Keratinocyte (primary cell): ENCODE data around the gene DGKE. TPM values are rescaled to one million over a fixed set of nuclear protein-coding genes. Genes with fewer than 3 reads are reported as not detected.

Experiments
- DNase-seq: peaks from one replicate; pipeline ENCODE4 v3.0.0-alpha.2; 2011; ENCODE audit warnings: low read depth, missing footprints, low spot score
- FAIRE-seq: peaks from 2 replicates; lab custom pipeline; 2011; peaks lifted over from hg19 to GRCh38; lab: Jason Lieb, UNC
- H2AFZ ChIP-seq: 2 replicates; pipeline ENCODE4 v1.6.0; 2012; ENCODE audit warnings: low read length, control low read depth, inconsistent platforms; ENCODE audit not compliant: control insufficient read depth
- H3K27ac ChIP-seq: 2 replicates; pipeline ENCODE4 v1.5.1; 2011; ENCODE audit warnings: low read length; ENCODE audit not compliant: control insufficient read depth, insufficient read depth
- H3K27me3 ChIP-seq: 3 replicates; pipeline ENCODE4 v1.6.0; 2011; ENCODE audit warnings: low read length; ENCODE audit not compliant: control insufficient read depth, insufficient read depth; ENCODE audit errors: extremely low read depth
- H3K36me3 ChIP-seq, 2 experiments: 2 replicates in 1 of 2; 3 replicates in 1 of 2; pipeline ENCODE4 v1.5.1; 2011; ENCODE audit warnings: low read length in 2 of 2, mild to moderate bottlenecking in 1 of 2; ENCODE audit not compliant: control insufficient read depth in 2 of 2, insufficient read depth in 2 of 2; ENCODE audit errors: extremely low read depth in 1 of 2
- H3K4me1 ChIP-seq: 3 replicates; pipeline ENCODE4 v1.5.1; 2011; ENCODE audit warnings: low read length; ENCODE audit not compliant: control insufficient read depth, insufficient read depth; ENCODE audit errors: extremely low read depth
- H3K4me2 ChIP-seq: 3 replicates; pipeline ENCODE4 v1.6.0; 2011; ENCODE audit warnings: low read depth, low read length; ENCODE audit not compliant: control insufficient read depth, insufficient read depth; ENCODE audit errors: extremely low read depth
- H3K4me3 ChIP-seq, 3 experiments: fragments of 200-600 bp in 1 of 3; sonication (generic) in 1 of 3; 2 replicates in 2 of 3; 3 replicates in 1 of 3; pipeline ENCODE4 v1.5.1; 2011 to 2016; ENCODE audit warnings: low read length in 3 of 3, mild to moderate bottlenecking in 3 of 3, control low read depth in 2 of 3, inconsistent platforms in 1 of 3, low read depth in 1 of 3, mixed read lengths in 1 of 3, mixed run types in 1 of 3, moderate library complexity in 1 of 3; ENCODE audit not compliant: control insufficient read depth in 2 of 3, insufficient read depth in 2 of 3; ENCODE audit errors: extremely low read depth in 1 of 3
- H3K79me2 ChIP-seq: 2 replicates; pipeline ENCODE4 v1.6.0; 2012; ENCODE audit warnings: low read length; ENCODE audit not compliant: control insufficient read depth, insufficient read depth
- H3K9ac ChIP-seq: 3 replicates; pipeline ENCODE4 v1.6.0; 2011; ENCODE audit warnings: low read length; ENCODE audit not compliant: control insufficient read depth, insufficient read depth; ENCODE audit errors: extremely low read depth
- H3K9me1 ChIP-seq: 3 replicates; pipeline ENCODE4 v1.6.0; 2011; ENCODE audit warnings: low read length; ENCODE audit not compliant: control insufficient read depth, insufficient read depth; ENCODE audit errors: extremely low read depth
- H3K9me3 ChIP-seq: 2 replicates; pipeline ENCODE4 v1.5.1; 2012; ENCODE audit warnings: low read depth, low read length; ENCODE audit not compliant: control insufficient read depth
- H4K20me1 ChIP-seq: 3 replicates; pipeline ENCODE4 v1.6.0; 2011; ENCODE audit warnings: low read length; ENCODE audit not compliant: control insufficient read depth, insufficient read depth; ENCODE audit errors: extremely low read depth
- CTCF ChIP-seq, 3 experiments: IDR thresholded peaks in 1 of 3; conservative IDR thresholded peaks in 1 of 3; optimal IDR thresholded peaks in 1 of 3; 2 replicates in 2 of 3; 3 replicates in 1 of 3; pipeline versions ENCODE3 to v1.5.1; 2011; ENCODE audit warnings: low read length in 3 of 3, mild to moderate bottlenecking in 3 of 3, moderate library complexity in 2 of 3, control low read depth in 1 of 3, inconsistent platforms in 1 of 3; ENCODE audit not compliant: insufficient read depth in 2 of 3; ENCODE audit errors: extremely low read depth in 1 of 3
- EZH2 ChIP-seq: IDR thresholded peaks from one replicate; pipeline ENCODE4 v1.6.1; 2012; ENCODE audit warnings: inconsistent platforms, mild to moderate bottlenecking, low read length, moderate library complexity
- dilution Hi-C: fragments of 300-500 bp; cut with MboI; formaldehyde crosslinking; loops from one replicate; pipeline ENCODE4 v1.7.0; 2020; ENCODE audit warnings: low sequenced_read_pairs; ENCODE audit not compliant: extremely low pct_ligation_motif_present
- polyA plus RNA-seq, 5 experiments: library from polyadenylated mRNA; depleted of rRNA in 3 of 5; stranded (reverse) in 3 of 5; stranded (forward) in 1 of 5; unstranded in 1 of 5; fragments of >200 nt; gene quantifications; 1 replicate in 1 of 5; 2 replicates in 3 of 5; 3 replicates in 1 of 5; pipeline versions ENCODE4 v1.2.1 to v1.2.3, GENCODE V29; 2011 to 2012; ENCODE audit warnings: missing spikeins in 2 of 5, low read depth in 1 of 5, low replicate concordance in 1 of 5

DGKE gene
- polyA plus RNA-seq, 1 donor (not counting 4 experiments of a cell fraction or from before 2014, with no cell fraction given) = 4.7 TPM

GRCh38 chr17:56831369-56832095 lies 2.4 kb upstream of the DGKE start:
- Histone ChIP-seq H3K4me3 (no peak overlapping the region), H2AFZ (no peak overlapping the region), H3K9ac (no peak overlapping the region), H3K79me2 (peaks cover 37% of the 10 kb centered on the region), H3K27me3 (no peaks in the 10 kb centered on the region), H3K36me3 (peaks cover under 1 to 6% of the 10 kb centered on the region in 2 experiments), H3K4me2 (no peak overlapping the region), H3K4me1 (peaks cover 25% of the 10 kb centered on the region), H3K27ac (no peak overlapping the region), H4K20me1 (no peaks in the 10 kb centered on the region), H3K9me1 (peaks cover 4% of the 10 kb centered on the region), H3K9me3 (no peaks in the 10 kb centered on the region)
- DNase-seq (no peak), FAIRE-seq (no peak)
- dilution Hi-C loops = no loop called here
- TF ChIP-seq EZH2 = no peak
- no peak for TF ChIP-seq CTCF (optimal IDR thresholded peaks at IDR 0.05 in 1 of 3, IDR thresholded peaks at IDR 0.05 in 1 of 3, conservative IDR thresholded peaks at IDR 0.05 in 1 of 3; ENCODE audit: extremely low read depth in 1 of 3, insufficient read depth in 2 of 3, low read length in 3 of 3)

- Histone ChIP-seq H4K20me1 (no peaks in the 10 kb centered on the region), H3K9ac (peak overlapping the region; percentile 76), H3K4me2 (peak overlapping the region; percentile 98), H3K9me3 (no peaks in the 10 kb centered on the region), H3K79me2 (peaks cover 41% of the 10 kb centered on the region), H3K9me1 (peaks cover 4% of the 10 kb centered on the region), H3K4me1 (peaks cover 33% of the 10 kb centered on the region), H3K27ac (no peak overlapping the region), H3K36me3 (peaks cover 2 to 6% of the 10 kb centered on the region in 2 experiments), H3K4me3 (peak overlapping the region; percentile 76 to 90 (median 89)), H3K27me3 (no peaks in the 10 kb centered on the region), H2AFZ (peak overlapping the region; percentile 30)
- TF ChIP-seq CTCF (optimal IDR thresholded peaks at IDR 0.05 in 1 of 3, IDR thresholded peaks at IDR 0.05 in 1 of 3, conservative IDR thresholded peaks at IDR 0.05 in 1 of 3; ENCODE audit: extremely low read depth in 1 of 3, insufficient read depth in 2 of 3, low read length in 3 of 3) (no peak), EZH2 (no peak)
- dilution Hi-C loops = no loop called here
- DNase-seq (no peak), FAIRE-seq (no peak)
Observed at GRCh38 chr17:56832446-56832845, 1.5 kb upstream of the DGKE start.
